ENCODE measurements around the gene FBXL5. TPM values are rescaled to one million over a fixed set of nuclear protein-coding genes. Genes with fewer than 3 reads are reported as not detected.

The FBXL5 gene
- total and polyA plus RNA-seq, 2 donors from 2014 or later: 95.3 to 98.4 TPM

GRCh38 chr4:15659768-15660570 lies 4.8 kb upstream of the FBXL5 start:
- Histone ChIP-seq H3K27me3 (ENCODE audit: control insufficient read depth, insufficient read depth, low read length) (no peaks in the 10 kb centered on the region), H3K9me3 (ENCODE audit: control insufficient read depth in 2 of 3, insufficient read depth in 1 of 3, low read length in 3 of 3) (no peaks in the 10 kb centered on the region), H3K36me3 (ENCODE audit: control insufficient read depth in 2 of 3, insufficient read depth in 3 of 3, low read length in 3 of 3) (no peaks in the 10 kb centered on the region), H3K9ac (ENCODE audit: low read length in 3 of 3) (no peak overlapping the region), H3K27ac (ENCODE audit: low read depth in 2 of 2, low read length in 2 of 2) (no peak overlapping the region), H3K4me1 (ENCODE audit: control insufficient read depth in 2 of 3, insufficient read depth in 2 of 3, low read depth in 1 of 3, low read length in 3 of 3) (peaks cover 0 to 12% (median 0%) of the 10 kb centered on the region in 3 donors), H3K4me3 (ENCODE audit: low read length in 3 of 3) (no peak overlapping the region)
- no peak for TF ChIP-seq CTCF (IDR thresholded peaks at IDR 0.05; ENCODE audit: borderline replicate concordance, extremely low read depth, insufficient read depth)
- no peak for DNase-seq
- intact Hi-C loops (cut with DNase I): no loop called here
- no peak for FAIRE-seq

- DNase-seq (no peak), FAIRE-seq (no peak)
- H3K27me3 ChIP-seq (ENCODE audit: control insufficient read depth, insufficient read depth, low read length): no peaks in the 10 kb centered on the region
- TF ChIP-seq CTCF (IDR thresholded peaks at IDR 0.05; ENCODE audit: borderline replicate concordance, extremely low read depth, insufficient read depth): no peak
- intact Hi-C loops (cut with DNase I): no loop called here
- peaks cover 0 to 12% (median 3%) of the 10 kb centered on the region in 3 donors for H3K4me1 ChIP-seq (ENCODE audit: control insufficient read depth in 2 of 3, insufficient read depth in 2 of 3, low read depth in 1 of 3, low read length in 3 of 3)
- H3K9me3 ChIP-seq (ENCODE audit: control insufficient read depth in 2 of 3, insufficient read depth in 1 of 3, low read length in 3 of 3): no peaks in the 10 kb centered on the region
- H3K4me3 ChIP-seq (ENCODE audit: low read length in 3 of 3): no peak overlapping the region
- H3K27ac ChIP-seq (ENCODE audit: low read depth in 2 of 2, low read length in 2 of 2): no peak overlapping the region
- H3K9ac ChIP-seq (ENCODE audit: low read length in 3 of 3): no peak overlapping the region
- no peaks in the 10 kb centered on the region for H3K36me3 ChIP-seq (ENCODE audit: control insufficient read depth in 2 of 3, insufficient read depth in 3 of 3, low read length in 3 of 3)
Measured at GRCh38 chr4:15658781-15659180, 3.6 kb upstream of the FBXL5 start.

- no peak for DNase-seq
- Histone ChIP-seq H3K4me3 (ENCODE audit: low read length in 3 of 3) (no peak overlapping the region), H3K36me3 (ENCODE audit: control insufficient read depth in 2 of 3, insufficient read depth in 3 of 3, low read length in 3 of 3) (no peaks in the 10 kb centered on the region), H3K27ac (ENCODE audit: low read depth in 2 of 2, low read length in 2 of 2) (no peak overlapping the region), H3K27me3 (ENCODE audit: control insufficient read depth, insufficient read depth, low read length) (no peaks in the 10 kb centered on the region), H3K9me3 (ENCODE audit: control insufficient read depth in 2 of 3, insufficient read depth in 1 of 3, low read length in 3 of 3) (no peaks in the 10 kb centered on the region), H3K4me1 (ENCODE audit: control insufficient read depth in 2 of 3, insufficient read depth in 2 of 3, low read depth in 1 of 3, low read length in 3 of 3) (peaks cover 0 to 12% (median 6%) of the 10 kb centered on the region in 3 donors), H3K9ac (ENCODE audit: low read length in 3 of 3) (no peak overlapping the region)
- FAIRE-seq: no peak
- no peak for TF ChIP-seq CTCF (IDR thresholded peaks at IDR 0.05; ENCODE audit: borderline replicate concordance, extremely low read depth, insufficient read depth)
- intact Hi-C loops (cut with DNase I): no loop called here
Measured at GRCh38 chr4:15658136-15658770, 3.1 kb upstream of the FBXL5 start.
